SKM-1 (cell line): Measurements from ENCODE around the gene MSH3.
"Not testable (repeated sequence)": the region's sequence is repeated elsewhere in the genome, so short reads cannot be mapped to it uniquely, and the experiment has no call there.

Source experiments
- DNase-seq: peaks from one replicate; lab custom pipeline; 2025; ENCODE audit not compliant: unreplicated experiment; lab: John Stamatoyannopoulos, UW

The MSH3 gene

DNA sequence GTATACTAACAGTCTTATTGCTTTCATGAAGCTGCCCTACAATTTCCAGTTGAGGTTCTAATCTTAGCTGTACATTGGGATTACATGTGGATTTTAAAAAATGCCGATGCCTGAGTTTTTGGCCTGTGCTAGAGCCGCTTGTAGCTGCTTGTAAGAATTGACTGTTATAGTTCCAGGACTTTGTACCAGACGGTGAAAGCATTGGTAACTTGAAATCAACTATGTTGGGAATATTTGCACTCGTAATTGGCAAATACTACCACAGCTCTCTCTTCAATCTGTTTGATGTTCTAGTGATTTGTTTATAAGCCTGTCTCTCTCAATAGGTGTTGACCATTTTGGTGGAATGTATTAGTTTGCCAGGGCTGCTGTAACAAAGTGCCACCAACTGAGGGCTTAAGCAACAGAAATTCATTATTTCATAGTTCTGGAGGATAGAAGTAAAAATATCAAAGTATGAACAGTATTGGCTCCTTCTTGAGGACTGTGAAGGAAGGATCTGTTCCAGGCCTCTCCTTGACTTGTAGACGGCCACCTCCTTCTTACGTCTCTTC, 50.8 kb downstream of the MSH3 start:
- no peak for DNase-seq

- DNase-seq, result no peak
Measured at GRCh38 chr5:80705801-80706200, 51.3 kb downstream of the MSH3 start.

DNA sequence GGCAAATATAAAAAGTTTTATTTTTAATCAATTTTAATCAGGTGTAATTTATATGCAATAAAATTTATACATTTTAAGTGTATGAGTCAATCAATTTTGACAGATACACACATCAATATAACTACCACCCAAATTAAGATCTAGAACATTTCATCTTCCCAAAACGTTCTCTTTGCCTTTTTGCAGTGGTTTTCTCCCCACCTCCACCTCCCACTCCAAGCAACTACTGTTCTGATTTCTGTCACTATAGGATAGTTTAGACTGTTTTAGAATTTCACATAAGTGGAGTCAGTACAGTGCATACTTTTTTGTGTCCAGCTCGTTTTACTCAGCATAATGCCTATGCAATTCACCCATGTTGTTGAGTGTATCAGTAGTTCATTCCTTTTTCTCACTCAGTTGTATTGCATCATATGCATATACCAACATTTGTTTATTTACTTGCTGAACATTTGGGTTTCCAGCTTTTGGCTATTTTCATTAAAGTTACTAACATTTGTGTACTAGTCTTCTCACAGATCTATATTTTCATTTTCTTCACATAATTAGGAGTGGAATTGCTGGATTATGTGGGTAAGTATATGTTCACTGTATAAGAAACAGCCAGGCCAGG, 52.5 kb downstream of the MSH3 start:
- DNase-seq, result no peak

- no peak for DNase-seq
Measured at GRCh38 chr5:80707645-80708044, 53.2 kb downstream of the MSH3 start.

DNA sequence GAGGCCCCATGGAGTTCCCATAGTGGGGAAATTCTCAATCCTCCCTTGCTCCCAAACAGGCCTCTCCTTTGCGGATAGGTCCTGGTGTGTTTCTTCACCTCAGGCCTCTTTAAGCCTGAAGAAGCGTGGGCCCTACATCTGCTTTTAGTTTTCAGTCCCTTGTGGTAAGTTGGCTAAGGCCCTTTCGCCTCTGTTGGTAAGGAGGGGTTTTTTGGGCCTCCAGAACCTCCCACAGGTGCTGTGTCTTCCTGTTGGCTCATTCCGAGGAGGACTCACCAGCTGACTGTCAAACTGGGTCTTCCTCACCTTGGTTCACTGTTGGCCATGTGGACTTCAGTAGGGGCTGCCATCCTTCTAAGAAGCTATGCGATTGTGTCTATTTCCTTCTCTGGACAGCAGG, 56.8 kb downstream of the MSH3 start:
- DNase-seq, result no peak

DNA sequence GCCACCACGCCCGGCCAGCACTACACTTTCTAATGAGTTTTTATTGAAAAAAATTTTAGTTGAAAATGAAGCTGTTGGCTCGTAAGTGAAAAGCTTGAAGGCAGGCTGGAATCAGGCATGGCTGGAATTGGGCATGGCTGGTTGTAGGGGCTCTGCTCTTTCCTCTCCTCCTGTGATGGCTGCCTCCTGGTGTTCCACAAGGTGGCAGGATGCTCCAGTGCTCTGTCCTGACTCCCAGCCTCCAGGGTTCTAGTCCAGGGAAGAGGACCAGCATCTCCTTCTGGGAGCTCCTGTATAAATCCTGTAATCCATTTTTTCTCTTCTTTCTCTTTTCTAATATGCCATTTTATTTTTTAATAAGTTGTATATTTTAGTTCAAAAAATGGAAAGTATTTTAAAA, 57.5 kb downstream of the MSH3 start:
- no peak for DNase-seq

DNA sequence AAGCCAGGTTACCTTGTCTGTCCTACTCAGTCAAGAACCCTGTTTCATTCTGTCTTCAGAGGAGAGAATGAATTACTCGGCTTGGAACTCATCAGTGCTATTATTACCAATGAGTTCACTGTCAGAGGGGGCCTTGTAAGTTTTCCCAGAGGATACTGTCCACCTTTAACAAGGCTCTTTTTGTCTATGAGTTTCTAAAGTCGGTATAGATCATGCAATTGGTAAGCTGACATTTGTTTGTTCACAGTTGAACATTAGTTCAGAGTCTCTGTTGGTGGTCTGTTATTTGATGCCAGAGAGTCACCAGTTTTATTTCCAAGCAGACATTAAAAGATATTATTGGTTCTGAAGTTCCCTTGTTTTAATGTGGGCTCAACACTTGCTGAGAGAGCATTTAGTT, 58.5 kb downstream of the MSH3 start:
- DNase-seq, result no peak

GRCh38 chr5:80713631-80714030, 59.2 kb downstream of the MSH3 start:
- no peak for DNase-seq

- DNase-seq, result no peak
Measured at GRCh38 chr5:80714570-80715298, 60.3 kb downstream of the MSH3 start.

DNA sequence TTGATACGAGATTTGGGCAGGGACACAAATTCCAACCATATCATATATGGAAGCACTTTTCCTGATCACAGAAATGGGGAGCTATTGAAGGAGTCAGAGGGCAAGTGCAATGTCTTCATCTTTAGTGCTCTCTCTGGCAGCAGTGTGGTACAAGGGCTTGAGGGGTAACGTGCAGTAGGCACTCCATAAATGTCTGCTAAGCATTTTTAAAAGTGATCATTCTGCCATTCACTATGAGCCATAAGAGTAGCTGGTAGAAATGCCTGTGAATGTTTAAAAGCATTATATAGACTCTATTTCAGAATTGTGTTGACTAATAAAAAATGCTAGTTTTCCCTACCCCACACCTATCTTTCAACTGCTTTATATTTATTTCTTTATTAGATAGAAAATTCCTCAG, 61.4 kb downstream of the MSH3 start:
- no peak for DNase-seq

DNA sequence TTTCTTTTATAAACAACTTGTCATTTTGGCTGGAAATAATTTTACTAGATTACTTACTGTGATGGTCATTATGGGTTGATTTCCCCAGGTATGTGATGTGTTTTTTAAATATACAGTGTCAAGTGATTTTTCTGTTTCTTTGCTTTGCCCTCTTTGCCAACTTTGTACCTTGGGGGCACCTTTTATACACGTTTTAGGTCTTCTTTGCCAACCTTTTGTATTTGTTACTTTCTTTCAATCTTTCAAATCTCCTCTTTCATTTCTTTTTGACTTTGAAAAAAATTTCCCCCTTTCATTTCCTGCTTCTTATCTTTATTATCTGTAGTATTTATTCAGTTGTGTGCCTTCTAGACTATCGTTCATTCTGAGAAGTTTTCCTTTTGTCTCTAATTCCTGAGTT, 65.7 kb downstream of the MSH3 start:
- DNase-seq, result no peak

DNA sequence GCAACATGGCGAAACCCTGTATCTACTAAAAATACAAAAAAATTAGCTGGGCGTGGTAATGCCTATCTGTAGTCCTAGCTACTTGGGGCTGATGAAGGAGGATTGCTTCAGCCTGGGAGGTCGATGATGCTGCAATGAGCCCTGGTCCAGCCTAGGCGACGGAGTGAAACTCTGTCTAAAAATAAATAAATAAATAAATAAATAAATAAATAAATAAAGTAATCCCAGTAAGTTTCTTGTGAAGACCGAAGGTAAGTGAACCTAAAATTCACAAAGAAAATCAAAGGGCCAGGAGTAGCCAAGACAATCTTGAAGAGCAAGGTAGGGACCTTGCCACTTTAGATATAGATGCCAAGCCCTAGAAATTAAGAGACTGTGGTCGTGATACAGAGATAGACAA, 68.5 kb downstream of the MSH3 start:
- DNase-seq, result no peak

GRCh38 chr5:80725446-80725845, 71.0 kb downstream of the MSH3 start:
- no peak for DNase-seq

- DNase-seq, result no peak
Measured at GRCh38 chr5:80736730-80737129, 82.3 kb downstream of the MSH3 start.

- DNase-seq, result no peak
Measured at GRCh38 chr5:80738466-80738865, 84.0 kb downstream of the MSH3 start.

GRCh38 chr5:80739057-80739456, 84.6 kb downstream of the MSH3 start:
- DNase-seq, result no peak

DNA sequence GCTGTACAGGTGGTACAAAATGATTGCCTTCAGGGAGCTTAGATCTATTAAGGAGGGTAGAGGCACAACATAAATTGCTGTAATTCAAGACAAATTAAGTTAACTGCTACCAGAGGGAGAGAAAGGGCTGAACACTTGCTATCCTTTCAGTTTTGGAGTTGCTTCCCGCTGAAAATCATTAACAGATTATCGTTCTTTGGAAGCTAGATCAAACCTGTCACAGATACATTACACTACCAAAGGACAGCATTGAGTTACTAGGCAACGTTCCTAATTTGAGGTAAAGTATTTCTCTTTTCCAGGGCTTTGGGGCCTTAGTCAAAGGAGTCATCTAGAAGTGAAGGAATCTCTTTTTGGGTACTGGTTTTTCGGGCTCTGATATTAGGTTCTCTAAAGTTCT, 85.0 kb downstream of the MSH3 start:
- DNase-seq, result no peak

DNA sequence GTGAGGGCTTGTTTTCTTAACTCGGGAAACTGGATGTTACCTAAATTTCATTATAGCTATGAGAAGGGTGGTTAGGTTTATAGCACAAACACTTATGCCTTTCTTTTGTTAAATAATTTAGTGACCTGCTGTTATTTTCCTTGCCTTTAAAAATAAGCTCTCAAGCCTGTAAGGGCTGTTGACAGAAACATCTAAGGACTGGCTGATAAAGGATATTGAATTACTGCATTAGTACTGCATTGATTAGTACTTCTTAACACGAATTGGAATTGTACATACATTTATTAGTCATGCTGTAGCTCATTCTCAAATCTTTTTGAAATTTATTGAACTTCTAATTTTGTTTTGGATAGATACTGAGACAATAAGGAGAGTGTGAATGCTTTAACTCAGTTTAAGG, 85.4 kb downstream of the MSH3 start:
- no peak for DNase-seq

DNA sequence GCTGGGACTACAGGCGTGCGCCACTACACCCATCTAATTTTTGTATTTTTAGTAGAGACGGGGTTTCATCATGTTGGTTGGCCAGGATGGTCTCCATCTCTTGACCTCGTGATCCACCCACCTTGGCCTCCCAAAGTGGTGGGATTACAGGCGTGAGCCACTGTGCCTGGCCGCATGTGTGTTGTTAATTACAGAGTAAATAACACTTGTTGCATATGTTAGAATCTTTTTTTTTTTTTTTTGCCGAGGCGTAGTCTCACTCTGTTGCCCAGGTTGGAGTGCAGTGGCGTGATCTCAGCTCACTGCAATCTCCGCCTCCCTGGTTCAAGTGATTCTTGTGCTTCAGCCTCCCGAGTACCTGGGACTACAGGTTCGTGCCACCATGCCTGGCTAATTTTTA, 86.0 kb downstream of the MSH3 start:
- DNase-seq, result not testable (repeated sequence)

DNA sequence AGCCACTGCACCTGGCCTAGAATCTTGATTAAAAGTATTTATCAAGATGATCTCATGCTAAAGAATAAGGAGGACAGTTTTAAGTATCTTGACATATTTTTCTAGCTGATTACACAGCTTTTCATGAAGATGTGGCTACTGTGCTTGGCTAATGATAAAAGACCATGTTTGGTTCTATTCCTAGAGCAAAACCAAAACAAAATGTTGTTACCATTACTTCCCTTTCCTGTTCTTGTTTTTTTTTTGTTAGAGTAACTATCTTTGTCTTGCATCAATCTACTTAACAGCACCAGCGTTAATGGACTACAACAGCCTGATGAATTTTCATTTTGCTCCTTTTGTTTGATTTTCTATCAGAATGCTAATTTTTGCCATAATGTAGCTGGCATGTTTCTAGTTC, 86.5 kb downstream of the MSH3 start:
- DNase-seq, result no peak

- no peak for DNase-seq
Measured at GRCh38 chr5:80744149-80744548, 89.7 kb downstream of the MSH3 start.

DNA sequence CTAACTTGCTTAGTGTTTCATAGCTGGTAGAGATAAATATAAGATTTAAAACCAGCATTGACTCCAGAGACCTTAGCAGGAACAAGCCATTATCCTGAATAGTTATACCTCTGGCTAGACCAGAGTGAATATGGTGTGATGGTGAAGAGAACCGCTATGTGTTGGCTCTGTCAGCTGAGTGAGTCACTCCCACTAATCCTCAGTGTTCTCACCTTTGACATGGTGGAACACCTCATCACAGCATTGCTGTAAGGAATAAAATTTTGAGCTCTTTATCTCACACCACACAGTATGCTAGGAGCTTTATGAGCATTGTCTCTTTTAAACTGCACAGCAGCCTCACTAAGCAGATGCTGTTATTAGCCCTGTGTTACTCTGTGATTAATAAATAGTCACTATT, 91.0 kb downstream of the MSH3 start:
- no peak for DNase-seq

DNA sequence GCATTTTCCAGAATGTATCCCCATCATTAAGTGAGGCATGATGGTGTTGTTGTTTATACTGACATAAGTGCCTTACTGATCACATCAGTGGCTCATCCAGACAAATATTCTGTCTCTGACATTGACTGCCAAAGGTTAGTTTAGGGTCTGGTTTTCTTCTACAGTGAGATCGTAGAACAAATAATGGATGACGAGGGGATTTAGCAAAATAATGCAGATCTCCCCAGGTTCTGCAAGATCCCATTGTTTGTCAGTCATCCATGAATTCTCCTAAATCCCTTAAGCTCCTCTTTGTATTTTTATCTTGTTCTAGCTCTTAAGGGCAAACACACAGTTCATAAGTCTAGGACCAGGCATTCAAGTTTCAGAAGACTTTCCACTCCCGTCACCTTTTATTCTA, 93.5 kb downstream of the MSH3 start:
- no peak for DNase-seq
